Sigmoid colon (tissue), 7 donors: ENCODE results near the gene MRPL44. TPM values are rescaled to one million over a fixed set of nuclear protein-coding genes. Genes with fewer than 3 reads are reported as not detected.
A peak's percentile ranks its signal among the peaks of the same experiment; 100 is the strongest.

ENCODE experiments used
- DNase-seq: peaks from one replicate; pipeline ENCODE4 v3.0.0-alpha.2; 2019
- H3K27ac ChIP-seq, 4 donors: fragments of 200-600 bp; sonication (generic); one replicate each; pipeline ENCODE4 v1.5.1; 2016 to 2019; ENCODE audit warnings: mild to moderate bottlenecking in 1 of 4
- H3K27me3 ChIP-seq, 3 donors: fragments of 200-600 bp; sonication (generic); one replicate each; pipeline ENCODE4 v1.5.1; 2019; ENCODE audit warnings: mild to moderate bottlenecking in 1 of 3
- H3K36me3 ChIP-seq, 4 donors: fragments of 200-600 bp; sonication (generic); one replicate each; pipeline ENCODE4 v1.5.1; 2016 to 2019
- H3K4me1 ChIP-seq, 4 donors: fragments of 200-600 bp; sonication (generic); one replicate each; pipeline ENCODE4 v1.5.1; 2017 to 2019
- H3K4me3 ChIP-seq, 4 donors: fragments of 200-600 bp; sonication (generic); one replicate each; pipeline ENCODE4 v1.5.1; 2017 to 2019; ENCODE audit warnings: mild to moderate bottlenecking in 2 of 4, moderate library complexity in 1 of 4
- H3K9me3 ChIP-seq, 4 donors: fragments of 200-600 bp in 3 of 4; sonication (generic) in 3 of 4; one replicate each; pipeline versions ENCODE4 v1.5.1 to v1.6.1; 2013 to 2019
- EP300 ChIP-seq, 4 donors: sonication (generic); formaldehyde crosslinking; IDR thresholded peaks; one replicate each; pipeline ENCODE4 v1.6.1; 2017; ENCODE audit warnings: antibody characterized with exemption in 4 of 4
- POLR2A ChIP-seq, 2 donors: fragments of 450-650 bp; IDR thresholded peaks; one replicate each; pipeline ENCODE4 v1.6.1; 2016; ENCODE audit warnings: antibody characterized with exemption in 2 of 2, mild to moderate bottlenecking in 2 of 2, moderate library complexity in 2 of 2
- POLR2AphosphoS5 ChIP-seq, 4 donors: sonication (generic); formaldehyde crosslinking; IDR thresholded peaks; one replicate each; pipeline ENCODE4 v1.6.1; 2017; ENCODE audit warnings: antibody characterized with exemption in 4 of 4
- WGBS, 2 donors: extraction: QIAGEN DNeasy Blood & Tissue Kit; methylation state at CpG; one replicate each; pipeline ENCODE4 v1.1.7; 2013; 5-methylcytosine and 5-hydroxymethylcytosine counted together
- intact Hi-C: fragments of 100-400 bp; cut with DNase I; formaldehyde crosslinking; loops from one replicate; pipeline ENCODE4 v1.15.1; 2023
- polyA plus RNA-seq, 3 donors: library from polyadenylated mRNA; stranded (reverse); fragments of 200-250 nt; gene quantifications; one replicate each; pipeline ENCODE4 v1.2.3, GENCODE V29; 2013
- total RNA-seq, 4 donors: library from RNA; depleted of rRNA; stranded (reverse); fragments of >200 nt; gene quantifications; one replicate each; pipeline ENCODE4 v1.1.0, GENCODE V29; 2016
- TF ChIP-seq, protein P1 (sequence below), 4 experiments: fragments of 450-650 bp in 3 of 4; fragments of 200-600 bp in 1 of 4; IDR thresholded peaks; one replicate each; pipeline ENCODE4 v1.5.1; 2016 to 2019; ENCODE audit warnings: antibody characterized with exemption in 4 of 4, mild to moderate bottlenecking in 3 of 4, moderate library complexity in 2 of 4
- donor health status: healthy with polysubstance abuse.
- donor health status: Bipolar disorder and iron deficiency.
- donor health status: healthy.

Gene MRPL44
- total and polyA plus RNA-seq, 7 donors: 14.9 to 51.3 (median 22.8) TPM

DNA sequence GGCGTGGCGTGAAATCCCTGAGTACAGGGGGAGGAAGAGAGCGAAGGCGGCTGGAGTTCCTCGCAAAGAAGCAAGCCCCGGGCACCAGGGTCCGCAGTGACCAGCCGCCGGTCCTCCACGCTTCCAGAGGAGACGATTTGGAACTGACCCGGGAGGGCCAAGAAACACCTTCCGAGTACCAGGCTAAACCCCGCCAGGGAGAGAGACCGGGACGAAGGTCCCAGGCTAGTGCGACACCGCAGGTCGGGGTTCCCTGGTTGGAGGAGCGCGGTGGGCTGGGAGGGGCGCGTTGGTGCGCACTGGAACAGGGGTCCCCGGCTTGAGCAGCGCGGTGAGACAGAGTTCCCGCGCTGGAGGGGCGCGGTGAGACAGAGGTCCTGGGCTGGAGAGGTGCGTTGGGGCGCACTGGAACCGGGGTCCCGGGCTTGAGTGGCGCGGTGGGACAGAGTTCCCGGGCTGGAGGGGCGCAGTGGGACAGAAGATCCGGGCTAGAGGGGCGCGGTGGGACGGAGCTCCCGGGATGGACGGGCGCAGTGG lies 13.0 kb upstream of the MRPL44 start:
- H3K36me3 ChIP-seq: no peaks in the 10 kb centered on the region
- DNase-seq: peak; percentile 69
- H3K9me3 ChIP-seq: no peaks in the 10 kb centered on the region
- intact Hi-C loops: loop anchor here (2.0 kb wide), 1 partner anchor 949 kb away; no protein-coding TSS in a partner anchor
- H3K4me3 ChIP-seq: peak overlapping the region; percentile 87 to 99 (median 93)
- H3K27ac ChIP-seq: peak overlapping the region; percentile 86 to 92 (median 90)
- TF ChIP-seq, protein P1, sequence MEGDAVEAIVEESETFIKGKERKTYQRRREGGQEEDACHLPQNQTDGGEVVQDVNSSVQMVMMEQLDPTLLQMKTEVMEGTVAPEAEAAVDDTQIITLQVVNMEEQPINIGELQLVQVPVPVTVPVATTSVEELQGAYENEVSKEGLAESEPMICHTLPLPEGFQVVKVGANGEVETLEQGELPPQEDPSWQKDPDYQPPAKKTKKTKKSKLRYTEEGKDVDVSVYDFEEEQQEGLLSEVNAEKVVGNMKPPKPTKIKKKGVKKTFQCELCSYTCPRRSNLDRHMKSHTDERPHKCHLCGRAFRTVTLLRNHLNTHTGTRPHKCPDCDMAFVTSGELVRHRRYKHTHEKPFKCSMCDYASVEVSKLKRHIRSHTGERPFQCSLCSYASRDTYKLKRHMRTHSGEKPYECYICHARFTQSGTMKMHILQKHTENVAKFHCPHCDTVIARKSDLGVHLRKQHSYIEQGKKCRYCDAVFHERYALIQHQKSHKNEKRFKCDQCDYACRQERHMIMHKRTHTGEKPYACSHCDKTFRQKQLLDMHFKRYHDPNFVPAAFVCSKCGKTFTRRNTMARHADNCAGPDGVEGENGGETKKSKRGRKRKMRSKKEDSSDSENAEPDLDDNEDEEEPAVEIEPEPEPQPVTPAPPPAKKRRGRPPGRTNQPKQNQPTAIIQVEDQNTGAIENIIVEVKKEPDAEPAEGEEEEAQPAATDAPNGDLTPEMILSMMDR (IDR thresholded peaks at IDR 0.05): no peak
- TF ChIP-seq EP300 (IDR thresholded peaks at IDR 0.05) (no peak), POLR2AphosphoS5 (IDR thresholded peaks at IDR 0.05) (no peak), POLR2A (IDR thresholded peaks at IDR 0.05) (no peak)
- 0 to 2% methylated on average over 46 of the region's 46 CpGs for WGBS, 2 donors
- H3K4me1 ChIP-seq: peaks cover 0 to 47% (median 25%) of the 10 kb centered on the region in 4 donors
- no peaks in the 10 kb centered on the region for H3K27me3 ChIP-seq

DNA sequence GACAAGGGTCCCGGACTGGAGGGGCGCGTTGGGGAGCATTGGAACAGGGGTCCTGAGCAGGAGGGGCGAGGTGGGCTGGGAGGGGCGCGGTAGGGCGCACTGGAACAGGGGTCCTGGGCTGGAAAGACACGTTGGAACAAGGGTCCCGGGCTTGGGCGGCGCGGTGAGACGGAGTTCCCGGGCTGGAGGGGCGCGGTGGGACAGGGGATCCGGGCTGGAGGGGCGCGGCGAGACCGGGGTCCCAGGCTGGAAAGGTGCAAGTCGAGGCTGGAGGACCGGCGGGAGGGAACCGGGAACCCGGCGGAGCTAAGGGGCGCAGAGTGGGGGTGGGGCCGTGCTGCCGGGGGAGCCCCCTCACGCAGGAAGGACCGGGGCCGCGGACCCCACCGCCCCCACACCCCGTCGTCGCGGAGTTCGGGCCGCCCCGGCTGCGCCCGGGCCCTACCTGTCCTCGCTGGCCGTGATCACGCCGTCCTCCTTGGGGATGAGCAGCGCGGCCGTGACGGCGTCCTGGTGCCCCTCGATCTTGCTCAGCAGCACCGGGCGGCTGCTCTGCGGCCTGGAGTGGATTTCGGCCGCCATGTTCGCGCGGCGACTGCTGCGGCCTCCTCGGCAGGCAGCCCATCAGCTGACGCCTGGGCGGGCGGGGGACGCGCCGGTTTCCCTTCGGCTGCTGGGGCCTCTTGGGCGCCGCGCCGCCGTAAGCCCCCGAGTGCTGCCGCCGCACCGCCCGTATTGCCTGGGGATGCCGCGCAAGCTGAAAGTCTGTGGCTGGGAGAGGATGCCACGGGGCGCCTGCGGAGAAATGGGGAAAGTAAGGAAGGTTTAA lies 12.3 kb upstream of the MRPL44 start, which contains the start of gene WDFY1:
TSS of gene WDFY1 (minus strand) at position 633 of the 829 bp plus-strand sequence. CDS start at position 582, 51 bp downstream.
- no peaks in the 10 kb centered on the region for H3K27me3 ChIP-seq
- DNase-seq: peak; percentile 93
- H3K9me3 ChIP-seq: no peaks in the 10 kb centered on the region
- peaks cover 0 to 40% (median 25%) of the 10 kb centered on the region in 4 donors for H3K4me1 ChIP-seq
- H3K27ac ChIP-seq: peak within 1 kb of the TSS; percentile 86 to 92 (median 90)
- TF ChIP-seq POLR2AphosphoS5 (IDR thresholded peaks at IDR 0.05) (peak; percentile 66 to 90 (median 85)), EP300 (IDR thresholded peaks at IDR 0.05) (no peak), POLR2A (IDR thresholded peaks at IDR 0.05) (peak; percentile 31 to 74)
- TF ChIP-seq, protein P1 (IDR thresholded peaks at IDR 0.05): no peak
- no peaks in the 10 kb centered on the region for H3K36me3 ChIP-seq
- WGBS, 2 donors: 1% methylated on average over 87 of the region's 87 CpGs
- H3K4me3 ChIP-seq: peak within 1 kb of the TSS; percentile 87 to 99 (median 93)
- intact Hi-C loops: loop anchor here (2.0 kb wide), 1 partner anchor 950 kb away; no protein-coding TSS in a partner anchor

DNA sequence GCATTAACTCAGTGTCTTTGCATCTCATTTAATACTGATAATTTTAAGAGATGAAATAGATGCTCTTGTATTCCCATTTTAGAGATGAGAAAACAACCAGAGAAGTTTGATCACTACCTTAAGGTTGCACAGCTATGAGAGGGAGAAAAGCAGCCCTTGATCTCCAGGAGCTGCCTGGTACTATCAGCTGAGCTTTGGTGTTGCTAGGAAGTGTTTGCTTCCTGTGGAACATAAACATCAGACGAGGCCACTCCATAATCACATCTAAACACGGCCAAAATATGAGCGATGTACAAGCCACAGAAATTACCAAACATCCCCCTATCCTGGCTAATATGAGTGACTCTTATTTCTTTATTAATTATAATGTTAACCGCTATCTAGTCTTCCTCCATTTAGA lies 11.5 kb upstream of the MRPL44 start:
- no peaks in the 10 kb centered on the region for H3K27me3 ChIP-seq
- TF ChIP-seq POLR2AphosphoS5 (IDR thresholded peaks at IDR 0.05) (no peak), POLR2A (IDR thresholded peaks at IDR 0.05) (no peak), EP300 (IDR thresholded peaks at IDR 0.05) (no peak)
- TF ChIP-seq, protein P1 (IDR thresholded peaks at IDR 0.05): no peak
- DNase-seq: no peak
- H3K9me3 ChIP-seq: no peaks in the 10 kb centered on the region
- peak overlapping the region in 3 of 4 donors; percentile 88 to 99 (median 98) for H3K4me3 ChIP-seq
- WGBS, 2 donors: 42 to 43% methylated on average over 4 of the region's 4 CpGs
- no peaks in the 10 kb centered on the region for H3K36me3 ChIP-seq
- peaks cover 0 to 37% (median 25%) of the 10 kb centered on the region in 4 donors for H3K4me1 ChIP-seq
- intact Hi-C loops: loop anchor here (2.0 kb wide), 1 partner anchor 951 kb away; no protein-coding TSS in a partner anchor
- H3K27ac ChIP-seq: peak overlapping the region in 3 of 4 donors; percentile 86 to 92 (median 89)

DNA sequence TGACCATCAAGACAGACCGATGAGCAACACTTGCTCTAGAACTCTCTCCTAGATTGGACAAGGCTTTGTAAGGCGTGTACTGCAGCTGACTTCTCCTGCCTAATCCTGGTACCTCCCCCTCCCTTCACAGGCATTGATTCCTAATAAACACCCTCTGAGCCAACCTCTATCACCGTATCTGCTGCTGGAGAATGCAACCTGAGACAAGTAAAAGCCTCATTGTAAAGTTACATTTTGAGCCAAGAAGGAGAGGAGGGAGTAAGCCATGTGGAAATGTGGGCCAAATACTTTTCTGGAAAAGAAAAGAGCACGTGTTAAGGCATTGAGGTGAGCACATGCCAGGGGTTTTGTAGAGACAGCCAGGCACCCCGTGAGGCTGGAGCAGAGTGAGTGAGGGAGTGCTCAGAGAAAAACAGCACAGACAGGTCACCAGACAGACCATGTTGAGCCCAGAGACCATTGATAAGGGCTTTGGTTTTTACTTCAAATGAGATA lies 9.5 kb upstream of the MRPL44 start:
- Histone ChIP-seq H3K27ac (no peak overlapping the region), H3K27me3 (no peaks in the 10 kb centered on the region), H3K4me1 (peaks cover 0 to 23% (median 19%) of the 10 kb centered on the region in 4 donors), H3K36me3 (no peaks in the 10 kb centered on the region), H3K4me3 (no peak overlapping the region), H3K9me3 (no peaks in the 10 kb centered on the region)
- 77 to 79% methylated on average over 5 of the region's 5 CpGs for WGBS, 2 donors
- intact Hi-C loops: no loop called here
- DNase-seq: no peak
- TF ChIP-seq EP300 (IDR thresholded peaks at IDR 0.05): no peak
- no peak for TF ChIP-seq POLR2AphosphoS5 (IDR thresholded peaks at IDR 0.05)
- no peak for TF ChIP-seq POLR2A (IDR thresholded peaks at IDR 0.05)
- TF ChIP-seq, protein P1 (IDR thresholded peaks at IDR 0.05): no peak
